K562 (cell line): Measurements from ENCODE around the gene PHTF2. TPM values are rescaled to one million over a fixed set of nuclear protein-coding genes. Genes with fewer than 3 reads are reported as not detected.

Experiments used
- ATAC-seq: fragments of 200-7000 bp; cut with Tn5 transposase; 3 replicates; pipeline ENCODE4 v1.9.1; 2020; ENCODE audit warnings: moderate library complexity
- BruUV-seq: library from RNA; stranded (reverse); fragments of 400-500 nt; replicated peaks from 2 replicates; lab custom pipeline; 2021; lab: Mats Ljungman, UMichigan
- CTCF ChIA-PET: fragments of 300-600 bp; formaldehyde crosslinking; extraction: SDS; loops from one replicate; lab custom pipeline; 2021; ENCODE audit warnings: low intra/inter-chr PET ratio; lab: Yijun Ruan, JAX
- POLR2A ChIA-PET: fragments of 300-600, 350-650 bp; sonication (Branson Sonifier 250); formaldehyde crosslinking; extraction: SDS; loops from one replicate; lab custom pipeline; 2021; ENCODE audit warnings: antibody characterized with exemption, inconsistent platforms; lab: Yijun Ruan, JAX
- DNase-seq, 4 experiments: peaks; one replicate each; pipeline versions ENCODE4 v3.0.0 to v3.0.0-alpha.2; 2011 to 2018; ENCODE audit warnings: low spot score in 3 of 4, mixed read lengths in 3 of 4; ENCODE audit errors: extremely low read depth in 1 of 4
- FAIRE-seq: peaks from 2 replicates; lab custom pipeline; 2011; peaks lifted over from hg19 to GRCh38; lab: Jason Lieb, UNC
- H2AFZ ChIP-seq: 2 replicates; pipeline ENCODE4 v1.6.0; 2011; ENCODE audit warnings: low read depth, low read length, control low read depth, inconsistent platforms
- H3K27ac ChIP-seq: fragments of 200-600 bp; 3 replicates; pipeline ENCODE4 v1.8.0; 2011; ENCODE audit warnings: low read depth, mild to moderate bottlenecking, control low read depth, inconsistent platforms, low read length, moderate library complexity, mixed read lengths; ENCODE audit errors: extremely low read depth
- H3K27me3 ChIP-seq, 2 experiments: fragments of 300-600 bp in 1 of 2; 2 replicates in 1 of 2; 3 replicates in 1 of 2; pipeline versions ENCODE4 v1.6.0 to v1.8.0; 2011; ENCODE audit warnings: inconsistent platforms in 2 of 2, low read length in 2 of 2, mild to moderate bottlenecking in 1 of 2, mixed read lengths in 1 of 2, moderate library complexity in 1 of 2; ENCODE audit not compliant: control insufficient read depth in 2 of 2, insufficient read depth in 2 of 2
- H3K36me3 ChIP-seq: fragments of 300-600 bp; 3 replicates; pipeline ENCODE4 v1.8.0; 2011; ENCODE audit warnings: mild to moderate bottlenecking, low read length, inconsistent platforms; ENCODE audit not compliant: control insufficient read depth, insufficient read depth
- H3K4me1 ChIP-seq, 2 experiments: fragments of 200-600 bp in 1 of 2; replicated peaks in 1 of 2; 2 replicates in 1 of 2; 3 replicates in 1 of 2; pipeline versions ENCODE4 v1.5.1 to v1.8.0; 2011; ENCODE audit warnings: inconsistent platforms in 2 of 2, low read length in 2 of 2, mild to moderate bottlenecking in 1 of 2, mixed read lengths in 1 of 2, moderate library complexity in 1 of 2; ENCODE audit not compliant: control insufficient read depth in 2 of 2, insufficient read depth in 2 of 2
- H3K4me2 ChIP-seq: 2 replicates; pipeline ENCODE4 v1.6.1; 2011; ENCODE audit warnings: low read length, control low read depth, inconsistent platforms, mixed read lengths; ENCODE audit not compliant: insufficient read depth
- H3K4me3 ChIP-seq: fragments of 200-600 bp; sonication (generic), shearing (Covaris generic); 2 replicates; pipeline ENCODE4 v1.5.1; 2016; ENCODE audit warnings: control low read depth, inconsistent platforms
- H3K79me2 ChIP-seq: fragments of 200-600 bp; 3 replicates; pipeline ENCODE4 v1.8.0; 2011; ENCODE audit warnings: low read length, inconsistent platforms; ENCODE audit not compliant: control insufficient read depth, insufficient read depth
- H3K9ac ChIP-seq, 2 experiments: 2 replicates each; pipeline versions ENCODE4 v1.6.0 to v1.6.1; 2011; ENCODE audit warnings: low read depth in 2 of 2, low read length in 2 of 2, control low read depth in 1 of 2, inconsistent platforms in 1 of 2, mild to moderate bottlenecking in 1 of 2, mixed read lengths in 1 of 2; ENCODE audit not compliant: insufficient read depth in 1 of 2
- H3K9me1 ChIP-seq: one replicate; pipeline ENCODE4 v1.6.0; 2011; ENCODE audit warnings: inconsistent platforms, mild to moderate bottlenecking, low read length, moderate library complexity; ENCODE audit not compliant: control insufficient read depth, insufficient read depth
- H3K9me3 ChIP-seq: replicated peaks from 2 replicates; pipeline ENCODE4 v1.5.1; 2011; ENCODE audit warnings: low read depth, low read length, inconsistent platforms; ENCODE audit not compliant: control insufficient read depth, insufficient read depth
- H4K20me1 ChIP-seq: replicated peaks from 2 replicates; pipeline ENCODE4 v1.6.1; 2011; ENCODE audit warnings: low read length, inconsistent platforms, mixed read lengths; ENCODE audit not compliant: control insufficient read depth, insufficient read depth
- FOXJ3 ChIP-seq: sonication (generic); formaldehyde crosslinking; IDR thresholded peaks from 2 replicates; pipeline ENCODE4 v1.4.0; 2020; ENCODE audit warnings: mild to moderate bottlenecking, missing genetic modification reagents
- KLF13 ChIP-seq: fragments of 450-650 bp; IDR thresholded peaks from 2 replicates; pipeline ENCODE4 v1.6.1; 2016; ENCODE audit warnings: missing genetic modification characterization, low read depth, mild to moderate bottlenecking, missing compliant biosample characterization, moderate library complexity, borderline replicate concordance
- MAFK ChIP-seq: IDR thresholded peaks from 2 replicates; pipeline ENCODE4 v1.6.1; 2011; ENCODE audit warnings: low read length, improper control_type of control experiment
- MXI1 ChIP-seq: IDR thresholded peaks from 2 replicates; pipeline ENCODE4 v1.6.1; 2011; ENCODE audit warnings: low read depth, mild to moderate bottlenecking, improper control_type of control experiment, low read length
- NELFE ChIP-seq: IDR thresholded peaks from 2 replicates; pipeline ENCODE4 v1.6.1; 2011; ENCODE audit warnings: mild to moderate bottlenecking; ENCODE audit not compliant: insufficient read depth, insufficient read length
- NONO ChIP-seq, 2 experiments: fragments of 200-400 bp in 1 of 2; fragments of 450-650 bp in 1 of 2; formaldehyde crosslinking in 1 of 2; IDR thresholded peaks; 2 replicates each; pipeline ENCODE4 v1.6.1; 2017; ENCODE audit warnings: low read depth in 2 of 2, mild to moderate bottlenecking in 2 of 2, moderate library complexity in 2 of 2, low read length in 1 of 2
- POLR2G ChIP-seq: fragments of 200-400 bp; formaldehyde crosslinking; IDR thresholded peaks from 2 replicates; pipeline ENCODE4 v1.6.1; 2017; ENCODE audit warnings: low read depth, mild to moderate bottlenecking, antibody characterized with exemption, low read length, moderate library complexity
- SAP30 ChIP-seq: fragments of 200-600 bp; sonication (generic); IDR thresholded peaks from 2 replicates; pipeline ENCODE4 v1.6.1; 2012; ENCODE audit warnings: borderline replicate concordance, low read depth, mild to moderate bottlenecking, moderate library complexity, low read length, control low read depth, inconsistent platforms; ENCODE audit not compliant: insufficient read depth, poor library complexity, severe bottlenecking
- SNRNP70 ChIP-seq: fragments of 200-400 bp; formaldehyde crosslinking; optimal IDR thresholded peaks from 2 replicates; pipeline ENCODE3; 2017; ENCODE audit warnings: low read depth, low read length
- TCF7L2 ChIP-seq: fragments of 150-350 bp; IDR thresholded peaks from 2 replicates; pipeline ENCODE4 v1.6.1; 2016; ENCODE audit warnings: low read depth, mild to moderate bottlenecking, low read length, moderate library complexity
- ZKSCAN1 ChIP-seq: fragments of 150-350 bp; IDR thresholded peaks from 2 replicates; pipeline ENCODE4 v1.6.1; 2016; ENCODE audit warnings: low read depth, low read length
- ZNF175 ChIP-seq: fragments of 200-800 bp; sonication (Bioruptor generic); IDR thresholded peaks from 2 replicates; pipeline ENCODE4 v1.6.1; 2016; ENCODE audit warnings: low read depth, mild to moderate bottlenecking, missing genetic modification characterization, missing compliant biosample characterization
- ZNF778 ChIP-seq: fragments of 450-650 bp; formaldehyde crosslinking; IDR thresholded peaks from 2 replicates; pipeline ENCODE4 v1.4.0; 2020; ENCODE audit warnings: mild to moderate bottlenecking, moderate library complexity
- ZZZ3 ChIP-seq: fragments of 450-650 bp; IDR thresholded peaks from 2 replicates; pipeline ENCODE4 v1.6.1; 2016; ENCODE audit warnings: antibody characterized with exemption, mild to moderate bottlenecking, moderate library complexity
- WGBS: fragments of 100-300 bp; shearing (Covaris generic); methylation state at CpG from one replicate; pipeline ENCODE4 v1.1.6; 2016; ENCODE audit warnings: low coverage, mixed read lengths; ENCODE audit not compliant: insufficient coverage; ENCODE audit errors: missing lambda C conversion rate; 5-methylcytosine and 5-hydroxymethylcytosine counted together
- in situ Hi-C: fragments of 300-500 bp; cut with MboI; formaldehyde crosslinking; loops from 4 replicates; pipeline ENCODE4 v1.15.0; 2018; ENCODE audit warnings: inconsistent platforms, mixed read lengths
- intact Hi-C: fragments of 100-400 bp; cut with micrococcal nuclease; formaldehyde crosslinking; loops from 2 replicates; pipeline ENCODE4 v1.14.2; 2022
- polyA plus RNA-seq, 8 experiments: library from polyadenylated mRNA; depleted of rRNA in 4 of 8; stranded (reverse) in 5 of 8; unstranded in 3 of 8; fragments of >200 nt; fragmentation: Nextera tagmentation in 2 of 8; fragmentation: Illumina TruSeq in 1 of 8; extraction: Ambion mirVana in 2 of 8; extraction: Trizol in 1 of 8; gene quantifications; 2 replicates each; pipeline versions ENCODE4 v1.2.1 to v1.2.3, GENCODE V29; 2011 to 2014; ENCODE audit warnings: inconsistent platforms in 1 of 8, missing spikeins in 1 of 8
- total RNA-seq, 7 experiments: library from RNA; depleted of rRNA in 6 of 7; stranded (reverse); fragments of >200 nt in 6 of 7; fragmentation: Illumina TruSeq in 2 of 7; extraction: Trizol in 2 of 7; gene quantifications; 2 replicates each; pipeline versions ENCODE4 v1.2.1 to v1.2.3, GENCODE V29; 2011 to 2021; ENCODE audit warnings: low replicate concordance in 1 of 7
- TF ChIP-seq, protein P1 (sequence below): sonication (generic); formaldehyde crosslinking; IDR thresholded peaks from 2 replicates; pipeline ENCODE4 v1.8.0; 2022; ENCODE audit warnings: mild to moderate bottlenecking, missing genetic modification reagents
- TF ChIP-seq, protein P2 (sequence below): sonication (generic); formaldehyde crosslinking; IDR thresholded peaks from 2 replicates; pipeline ENCODE4 v1.8.0; 2023; ENCODE audit warnings: mild to moderate bottlenecking, missing genetic modification reagents

Gene PHTF2
- total and polyA plus RNA-seq, 9 of the 15 experiments (the other 6 are each of a cell fraction or from before 2014, with no cell fraction given) = 17.9 to 43.6 (median 25.4) TPM

DNA sequence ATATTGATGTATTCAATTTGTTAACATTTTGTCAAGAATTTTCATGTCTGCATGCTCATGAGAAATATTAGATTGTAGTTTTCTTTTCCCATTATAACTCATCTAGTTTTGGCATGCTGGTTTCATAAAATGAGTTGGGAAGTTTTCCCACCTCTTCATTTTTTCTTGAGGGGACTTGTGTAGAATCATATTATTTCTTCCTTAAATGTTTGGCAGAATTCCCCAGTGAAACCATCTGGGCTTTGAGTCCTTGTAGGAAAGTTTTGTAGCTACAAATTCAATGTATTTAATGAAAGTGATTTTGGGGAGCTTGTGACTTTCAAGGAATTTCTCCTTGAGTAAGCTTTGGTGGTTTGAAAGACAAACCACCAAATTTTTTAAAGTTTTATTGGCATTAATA is 173.2 kb downstream of the PHTF2 start (continued):
- no peak for TF ChIP-seq NELFE

DNA sequence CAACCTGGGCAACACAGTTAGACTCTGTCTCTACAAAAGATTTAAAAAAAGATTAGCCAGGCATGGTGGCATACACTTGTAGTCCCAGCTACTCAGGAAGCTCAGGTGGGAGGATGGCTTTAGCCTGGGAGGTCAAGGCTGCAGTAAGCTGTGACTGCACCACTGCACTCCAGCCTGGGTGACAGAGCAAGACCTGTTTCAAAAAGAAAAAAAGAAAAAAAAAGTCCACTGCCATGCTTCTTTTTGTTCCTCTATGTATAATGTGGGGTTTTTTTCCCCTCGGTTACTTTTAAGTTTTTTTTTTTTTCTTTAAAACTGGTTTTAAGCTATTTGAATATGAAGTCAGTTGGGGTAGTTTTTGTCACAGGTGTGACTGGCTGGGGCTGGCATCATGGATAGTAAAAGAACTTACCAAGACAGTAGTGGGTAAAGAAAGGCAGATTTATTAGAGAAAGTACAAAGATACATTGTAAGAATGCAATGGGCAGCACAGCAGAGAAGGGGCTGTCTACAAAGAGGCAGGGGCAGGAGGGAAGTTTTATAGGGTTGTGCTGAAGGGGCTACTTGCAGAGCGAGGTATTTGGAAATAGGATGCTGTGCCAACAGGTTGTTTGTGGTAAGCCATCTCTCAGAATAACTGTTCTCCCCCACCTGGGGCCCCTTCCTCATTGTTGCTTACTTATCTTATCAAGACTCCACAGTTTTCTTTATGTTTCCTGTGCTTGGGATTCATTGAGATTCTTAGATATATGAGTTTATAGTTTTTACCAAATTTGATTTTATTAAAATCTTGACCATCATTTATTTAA is 177.3 kb downstream of the PHTF2 start:
- Histone ChIP-seq H3K9ac (no peak overlapping the region), H3K27ac (no peak overlapping the region), H3K79me2 (no peaks in the 10 kb centered on the region), H4K20me1 (no peaks in the 10 kb centered on the region), H3K27me3 (no peaks in the 10 kb centered on the region), H3K9me3 (no peaks in the 10 kb centered on the region), H3K4me2 (no peak overlapping the region), H3K36me3 (no peaks in the 10 kb centered on the region), H3K9me1 (no peaks in the 10 kb centered on the region), H3K4me1 (peaks cover 0 to 8% of the 10 kb centered on the region in 2 experiments; a peak in 3 of 5 replicates), H3K4me3 (no peak overlapping the region), H2AFZ (no peak overlapping the region)
- no peak for DNase-seq
- in situ Hi-C loops = no loop called here
- no peak for ATAC-seq
- ChIA-PET CTCF (no interaction called here), POLR2A (no interaction called here)
- WGBS = 25% methylated on average over 2 of the region's 2 CpGs
- no peak for FAIRE-seq
- intact Hi-C loops = no loop called here
- no TSS peak for BruUV-seq
- TF ChIP-seq ZNF778 (CRISPR knock-in tag) (no peak), ZKSCAN1 (no peak), FOXJ3 (CRISPR knock-in tag) (no peak), NONO (IDR thresholded peaks at IDR 0.05; ENCODE audit: low read depth in 2 of 2, low read length in 1 of 2) (no peak), TCF7L2 (no peak), KLF13 (no peak), SNRNP70 (no peak), SAP30 (no peak), MAFK (no peak), POLR2G (no peak), ZNF175 (CRISPR knock-in tag) (no peak), ZZZ3 (no peak), MXI1 (no peak)
- TF ChIP-seq, protein P1, sequence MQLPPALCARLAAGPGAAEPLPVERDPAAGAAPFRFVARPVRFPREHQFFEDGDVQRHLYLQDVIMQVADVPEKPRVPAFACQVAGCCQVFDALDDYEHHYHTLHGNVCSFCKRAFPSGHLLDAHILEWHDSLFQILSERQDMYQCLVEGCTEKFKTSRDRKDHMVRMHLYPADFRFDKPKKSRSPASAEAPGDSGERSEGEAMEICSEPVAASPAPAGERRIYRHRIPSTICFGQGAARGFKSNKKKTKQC = no peak
- TF ChIP-seq, protein P2, sequence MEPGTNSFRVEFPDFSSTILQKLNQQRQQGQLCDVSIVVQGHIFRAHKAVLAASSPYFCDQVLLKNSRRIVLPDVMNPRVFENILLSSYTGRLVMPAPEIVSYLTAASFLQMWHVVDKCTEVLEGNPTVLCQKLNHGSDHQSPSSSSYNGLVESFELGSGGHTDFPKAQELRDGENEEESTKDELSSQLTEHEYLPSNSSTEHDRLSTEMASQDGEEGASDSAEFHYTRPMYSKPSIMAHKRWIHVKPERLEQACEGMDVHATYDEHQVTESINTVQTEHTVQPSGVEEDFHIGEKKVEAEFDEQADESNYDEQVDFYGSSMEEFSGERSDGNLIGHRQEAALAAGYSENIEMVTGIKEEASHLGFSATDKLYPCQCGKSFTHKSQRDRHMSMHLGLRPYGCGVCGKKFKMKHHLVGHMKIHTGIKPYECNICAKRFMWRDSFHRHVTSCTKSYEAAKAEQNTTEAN (CRISPR knock-in tag) = no peak
